Neutrophil (primary cell): Measurements from ENCODE around the gene NTPCR.
A peak's percentile ranks its signal among the peaks of the same experiment; 100 is the strongest.

Experiments used
- H3K27ac ChIP-seq: fragments of 200-600 bp; sonication (generic); 2 replicates; pipeline ENCODE4 v1.5.1; 2016; ENCODE audit warnings: mild to moderate bottlenecking, moderate library complexity
- H3K27me3 ChIP-seq: fragments of 200-600 bp; sonication (generic); 2 replicates; pipeline ENCODE4 v1.6.0; 2016; ENCODE audit warnings: mild to moderate bottlenecking
- H3K36me3 ChIP-seq: fragments of 200-600 bp; sonication (generic); 2 replicates; pipeline ENCODE4 v1.5.1; 2017
- H3K4me1 ChIP-seq, 2 experiments: fragments of 200-600 bp in 1 of 2; sonication (generic) in 1 of 2; 1 replicate in 1 of 2; 2 replicates in 1 of 2; pipeline versions ENCODE4 v1.5.1 to v1.6.1; 2013 to 2016; ENCODE audit warnings: low read depth in 1 of 2, low read length in 1 of 2, mild to moderate bottlenecking in 1 of 2, moderate library complexity in 1 of 2; ENCODE audit not compliant: control insufficient read depth in 1 of 2, insufficient read depth in 1 of 2
- H3K4me3 ChIP-seq, 2 experiments: fragments of 200-600 bp in 1 of 2; sonication (generic) in 1 of 2; 1 replicate in 1 of 2; 2 replicates in 1 of 2; pipeline ENCODE4 v1.5.1; 2013 to 2016; ENCODE audit warnings: low read depth in 1 of 2, low read length in 1 of 2, mild to moderate bottlenecking in 1 of 2, moderate library complexity in 1 of 2
- H3K9me3 ChIP-seq: fragments of 200-600 bp; sonication (generic); 2 replicates; pipeline ENCODE4 v1.5.1; 2016
- CTCF ChIP-seq: fragments of 200-600 bp; sonication (generic); IDR thresholded peaks from 2 replicates; pipeline ENCODE4 v1.5.1; 2016; ENCODE audit warnings: antibody characterized with exemption

The NTPCR gene

GRCh38 chr1:232940262-232940661 lies 10.1 kb upstream of the NTPCR start:
- Histone ChIP-seq H3K9me3 (no peaks in the 10 kb centered on the region), H3K36me3 (no peaks in the 10 kb centered on the region), H3K4me3 (no peak overlapping the region), H3K4me1 (peaks cover 5 to 16% of the 10 kb centered on the region in 2 experiments), H3K27ac (no peak overlapping the region), H3K27me3 (no peaks in the 10 kb centered on the region)
- no peak for TF ChIP-seq CTCF

- no peaks in the 10 kb centered on the region for H3K36me3 ChIP-seq
- peaks cover 5 to 15% of the 10 kb centered on the region in 2 experiments for H3K4me1 ChIP-seq
Measured at GRCh38 chr1:232942413-232943294, 7.8 kb upstream of the NTPCR start.

GRCh38 chr1:232943679-232944252 lies 6.6 kb upstream of the NTPCR start:
- Histone ChIP-seq H3K4me3 (no peak overlapping the region), H3K36me3 (no peaks in the 10 kb centered on the region), H3K9me3 (no peaks in the 10 kb centered on the region), H3K27me3 (no peaks in the 10 kb centered on the region), H3K27ac (no peak overlapping the region), H3K4me1 (peaks cover 0 to 5% of the 10 kb centered on the region in 2 experiments)
- TF ChIP-seq CTCF: no peak

More at GRCh38 chr1:232942413-232943294, 7.8 kb upstream of the NTPCR start:
- H3K4me3 ChIP-seq: no peak overlapping the region
- no peak for TF ChIP-seq CTCF
- no peak overlapping the region for H3K27ac ChIP-seq
- no peaks in the 10 kb centered on the region for H3K27me3 ChIP-seq
- H3K9me3 ChIP-seq: no peaks in the 10 kb centered on the region

- Histone ChIP-seq H3K4me3 (no peak overlapping the region), H3K27ac (no peak overlapping the region), H3K9me3 (no peaks in the 10 kb centered on the region), H3K36me3 (no peaks in the 10 kb centered on the region), H3K27me3 (no peaks in the 10 kb centered on the region), H3K4me1 (peaks cover 0 to 5% of the 10 kb centered on the region in 2 experiments)
- TF ChIP-seq CTCF: no peak
Measured at GRCh38 chr1:232944347-232944746, 6.1 kb upstream of the NTPCR start.

- no peaks in the 10 kb centered on the region for H3K9me3 ChIP-seq
- no peaks in the 10 kb centered on the region for H3K27me3 ChIP-seq
Measured at GRCh38 chr1:232949636-232950196, 695 bp upstream of the NTPCR start.

More at GRCh38 chr1:232949636-232950196, 695 bp upstream of the NTPCR start:
- H3K4me1 ChIP-seq: peaks cover 14 to 17% of the 10 kb centered on the region in 2 experiments
- H3K27ac ChIP-seq: peak overlapping the region; percentile 43
- TF ChIP-seq CTCF: no peak
- H3K4me3 ChIP-seq: peak overlapping the region; percentile 84 to 99
- H3K36me3 ChIP-seq: no peaks in the 10 kb centered on the region
